Kidney tubule cell (primary cell): ENCODE data around the gene PEAK1.
A peak's percentile ranks its signal among the peaks of the same experiment; 100 is the strongest.

ENCODE experiments used
- DNase-seq: peaks from one replicate; pipeline ENCODE4 v3.0.0-alpha.2; 2018; ENCODE audit warnings: low spot score

The PEAK1 gene

GRCh38 chr15:77059786-77060361 lies 360.0 kb downstream of the PEAK1 start:
- no peak for DNase-seq

DNA sequence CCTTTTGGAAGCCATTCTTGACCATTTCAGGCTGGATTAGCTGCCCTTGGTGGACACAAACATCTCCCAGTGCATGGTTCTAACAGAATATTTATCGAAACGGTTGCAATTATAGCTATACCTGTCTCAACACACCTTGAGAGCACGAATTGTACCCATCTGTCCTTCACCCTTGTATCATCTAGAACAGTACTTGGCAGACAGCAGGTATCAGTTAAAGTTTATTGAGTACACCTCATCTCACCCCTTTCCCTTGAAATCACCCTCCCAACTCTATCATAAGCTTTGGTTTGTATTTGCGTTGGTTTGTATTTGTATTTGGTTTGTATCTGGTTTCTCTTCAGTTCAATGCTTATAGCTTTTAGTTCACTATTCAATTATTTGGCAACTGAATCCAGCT lies 361.4 kb downstream of the PEAK1 start:
- no peak for DNase-seq

DNA sequence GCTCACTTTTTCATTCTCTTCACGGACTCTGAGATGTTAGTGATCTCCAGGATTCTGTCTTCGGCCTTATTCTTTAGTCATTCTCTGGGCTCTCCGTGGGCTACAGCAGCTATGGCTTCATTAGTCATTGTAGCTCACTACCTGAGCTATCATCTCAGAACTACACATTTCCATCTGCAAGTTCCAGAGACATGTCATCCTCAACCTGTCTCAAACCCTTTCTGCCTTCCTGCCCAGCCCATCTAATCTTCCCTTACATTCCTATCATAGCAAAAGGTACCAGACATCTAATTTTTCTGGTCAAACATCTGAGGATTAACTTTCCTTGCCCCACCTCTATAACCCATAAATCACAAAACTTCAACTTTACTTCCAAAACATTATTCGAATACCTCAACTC lies 362.2 kb downstream of the PEAK1 start:
- DNase-seq, result peak; percentile 47

GRCh38 chr15:77057072-77057471 lies 362.8 kb downstream of the PEAK1 start:
- DNase-seq, result no peak

DNA sequence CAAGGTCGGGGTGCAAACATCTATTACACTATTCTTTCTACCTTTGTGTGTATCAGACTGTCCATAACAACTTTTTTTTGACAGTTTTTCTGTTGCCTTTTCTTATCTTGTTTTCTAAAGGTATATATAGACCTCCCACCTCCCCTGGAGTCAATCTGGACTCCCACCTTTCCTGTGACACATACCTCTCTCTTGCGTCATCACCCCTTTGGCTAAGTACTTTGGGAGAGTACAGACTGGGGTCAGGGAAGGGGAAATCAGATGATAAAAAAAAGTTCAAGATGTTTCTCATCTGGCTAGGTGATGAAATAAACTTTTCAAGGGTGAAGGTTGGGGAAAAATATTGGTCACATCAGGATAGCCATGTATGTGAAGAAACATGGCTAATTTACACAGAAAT lies 366.2 kb downstream of the PEAK1 start:
- no peak for DNase-seq

DNA sequence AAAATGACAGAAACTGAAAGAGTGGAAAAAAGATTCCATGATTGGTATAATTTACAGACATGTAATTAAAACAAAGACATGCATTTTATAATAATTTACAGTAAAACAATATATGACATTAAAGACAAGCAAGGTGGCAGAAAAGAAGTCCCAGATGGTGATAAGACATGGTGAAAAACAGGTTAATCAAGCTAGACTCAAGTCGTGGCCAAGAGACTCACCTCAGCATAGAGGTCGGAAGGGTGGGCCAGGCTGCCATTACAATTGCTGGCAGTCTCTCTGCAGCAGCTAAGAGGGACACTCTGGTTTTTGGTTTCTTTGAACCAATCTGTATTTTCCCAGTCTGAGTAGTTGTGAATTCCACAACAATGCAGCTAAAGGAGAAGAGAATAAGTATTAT lies 367.3 kb downstream of the PEAK1 start:
- no peak for DNase-seq
